Measurements from ENCODE around the gene TSEN34.
A peak's percentile ranks its signal among the peaks of the same experiment; 100 is the strongest.

Gene TSEN34

GRCh38 chr19:54229146-54229545, 38.0 kb downstream of the TSEN34 start:
- H2AK5ac ChIP-seq (ENCODE audit: low read length, severe bottlenecking): no peak overlapping the region
- no peak overlapping the region for H2AFZ ChIP-seq (ENCODE audit: low read depth, low read length)
- H3K27me3 ChIP-seq (ENCODE audit: control insufficient read depth in 1 of 2, insufficient read depth in 1 of 2, low read length in 2 of 2): peaks cover 9 to 32% of the 10 kb centered on the region in 2 experiments
- H3K4me3 ChIP-seq (ENCODE audit: insufficient read depth in 1 of 2, low read depth in 1 of 2, low read length in 2 of 2): no peak overlapping the region
- no peak overlapping the region for H3K23ac ChIP-seq (ENCODE audit: low read length in 2 of 2)
- H2BK12ac ChIP-seq (ENCODE audit: low read length in 2 of 2): no peak overlapping the region
- WGBS: 90% methylated on average over 8 of the region's 8 CpGs
- no peak overlapping the region for H3K4me2 ChIP-seq (ENCODE audit: low read length, poor library complexity, severe bottlenecking)
- no peak overlapping the region for H4K91ac ChIP-seq (ENCODE audit: low read length)
- no peak overlapping the region for H2BK120ac ChIP-seq (ENCODE audit: low read depth, low read length)
- H2BK5ac ChIP-seq (ENCODE audit: low read depth, low read length, poor library complexity, severe bottlenecking): no peak overlapping the region
- H3K18ac ChIP-seq (ENCODE audit: low read depth in 1 of 2, low read length in 2 of 2): no peak overlapping the region
- H3K36me3 ChIP-seq (ENCODE audit: control insufficient read depth in 1 of 2, insufficient read depth in 2 of 2, low read depth in 1 of 2, low read length in 2 of 2): no peaks in the 10 kb centered on the region
- H3K9ac ChIP-seq (ENCODE audit: low read length): no peak overlapping the region
- H3K9me3 ChIP-seq (ENCODE audit: control insufficient read depth, low read length): no peaks in the 10 kb centered on the region
- no peaks in the 10 kb centered on the region for H3K79me1 ChIP-seq (replicated peaks; ENCODE audit: low read length, poor library complexity, severe bottlenecking)
- no peak overlapping the region for H4K8ac ChIP-seq (ENCODE audit: low read length)
- H3K4ac ChIP-seq (ENCODE audit: low read depth in 1 of 2, low read length in 2 of 2): no peak overlapping the region
- H3K27ac ChIP-seq (ENCODE audit: low read length, poor library complexity, severe bottlenecking): no peak overlapping the region
- no peak for DNase-seq
- H3K14ac ChIP-seq (ENCODE audit: low read length in 2 of 2): no peak overlapping the region
- H2BK15ac ChIP-seq (ENCODE audit: low read depth, poor library complexity, severe bottlenecking): no peak overlapping the region
- H3K4me1 ChIP-seq (ENCODE audit: control insufficient read depth, insufficient read depth, low read depth, low read length): no peaks in the 10 kb centered on the region

GRCh38 chr19:54230031-54230430, 38.9 kb downstream of the TSEN34 start:
- no peak overlapping the region for H4K8ac ChIP-seq (ENCODE audit: low read length)
- no peak overlapping the region for H4K91ac ChIP-seq (ENCODE audit: low read length)
- no peak overlapping the region for H3K9ac ChIP-seq (ENCODE audit: low read length)
- peaks cover 11 to 41% of the 10 kb centered on the region in 2 experiments for H3K27me3 ChIP-seq (ENCODE audit: control insufficient read depth in 1 of 2, insufficient read depth in 1 of 2, low read length in 2 of 2)
- H3K79me1 ChIP-seq (replicated peaks; ENCODE audit: low read length, poor library complexity, severe bottlenecking): no peaks in the 10 kb centered on the region
- no peaks in the 10 kb centered on the region for H3K4me1 ChIP-seq (ENCODE audit: control insufficient read depth, insufficient read depth, low read depth, low read length)
- no peak overlapping the region for H2BK12ac ChIP-seq (ENCODE audit: low read length in 2 of 2)
- no peak overlapping the region for H3K27ac ChIP-seq (ENCODE audit: low read length, poor library complexity, severe bottlenecking)
- H3K36me3 ChIP-seq (ENCODE audit: control insufficient read depth in 1 of 2, insufficient read depth in 2 of 2, low read depth in 1 of 2, low read length in 2 of 2): no peaks in the 10 kb centered on the region
- no peak overlapping the region for H2BK5ac ChIP-seq (ENCODE audit: low read depth, low read length, poor library complexity, severe bottlenecking)
- no peak overlapping the region for H2BK15ac ChIP-seq (ENCODE audit: low read depth, poor library complexity, severe bottlenecking)
- no peak overlapping the region for H3K4me3 ChIP-seq (ENCODE audit: insufficient read depth in 1 of 2, low read depth in 1 of 2, low read length in 2 of 2)
- H2AFZ ChIP-seq (ENCODE audit: low read depth, low read length): no peak overlapping the region
- no peak for DNase-seq
- H3K9me3 ChIP-seq (ENCODE audit: control insufficient read depth, low read length): peaks cover 6% of the 10 kb centered on the region
- no peak overlapping the region for H2BK120ac ChIP-seq (ENCODE audit: low read depth, low read length)
- no peak overlapping the region for H3K4ac ChIP-seq (ENCODE audit: low read depth in 1 of 2, low read length in 2 of 2)
- no peak overlapping the region for H3K23ac ChIP-seq (ENCODE audit: low read length in 2 of 2)
- no peak overlapping the region for H3K18ac ChIP-seq (ENCODE audit: low read depth in 1 of 2, low read length in 2 of 2)
- H2AK5ac ChIP-seq (ENCODE audit: low read length, severe bottlenecking): no peak overlapping the region
- no peak overlapping the region for H3K14ac ChIP-seq (ENCODE audit: low read length in 2 of 2)
- 88% methylated on average over 7 of the region's 7 CpGs for WGBS
- H3K4me2 ChIP-seq (ENCODE audit: low read length, poor library complexity, severe bottlenecking): no peak overlapping the region

DNA sequence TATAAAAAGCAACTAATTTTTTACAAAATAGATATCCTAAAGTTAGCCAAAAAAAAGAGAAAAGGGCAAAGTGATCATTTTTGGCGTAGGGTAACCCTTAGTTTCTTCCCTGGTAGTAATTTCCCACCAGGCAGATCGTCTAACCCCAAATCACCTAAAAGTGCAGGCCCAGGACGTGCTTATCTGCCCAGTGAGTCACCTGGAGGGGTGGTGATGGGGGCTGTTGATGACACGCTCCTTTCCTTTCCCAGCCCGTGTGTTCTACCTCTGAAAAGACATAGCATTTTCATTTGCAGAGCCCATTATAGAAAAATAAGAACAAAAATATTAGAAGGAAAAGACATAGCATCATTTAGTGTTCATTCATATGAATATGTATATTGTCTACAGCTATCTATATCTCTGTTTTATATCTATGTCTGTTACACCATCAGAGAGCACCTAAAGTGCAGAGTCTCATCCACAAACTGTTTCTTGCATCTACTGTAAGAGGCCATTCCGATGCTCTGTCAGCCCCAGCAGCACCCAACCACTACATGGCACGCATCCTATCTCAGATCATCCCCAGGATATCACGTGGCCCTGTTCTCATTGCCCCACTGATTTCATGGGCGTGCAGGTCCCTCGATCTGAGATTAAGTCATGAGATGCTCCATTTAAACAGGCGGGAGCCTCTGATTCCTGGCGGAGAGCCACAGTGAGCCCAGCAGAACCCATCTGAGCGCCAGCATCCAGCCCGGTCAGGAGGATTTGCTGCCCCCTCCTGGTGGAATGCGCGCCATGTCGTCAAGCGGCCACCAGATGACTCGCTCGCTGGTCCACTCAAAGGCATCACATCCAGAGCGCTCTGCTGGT, 40.2 kb downstream of the TSEN34 start:
- no peaks in the 10 kb centered on the region for H3K4me1 ChIP-seq (ENCODE audit: control insufficient read depth, insufficient read depth, low read depth, low read length)
- peaks cover 8% of the 10 kb centered on the region for H3K9me3 ChIP-seq (ENCODE audit: control insufficient read depth, low read length)
- H4K8ac ChIP-seq (ENCODE audit: low read length): no peak overlapping the region
- no peak overlapping the region for H3K23ac ChIP-seq (ENCODE audit: low read length in 2 of 2)
- no peaks in the 10 kb centered on the region for H3K79me1 ChIP-seq (replicated peaks; ENCODE audit: low read length, poor library complexity, severe bottlenecking)
- H3K18ac ChIP-seq (ENCODE audit: low read depth in 1 of 2, low read length in 2 of 2): no peak overlapping the region
- H2BK12ac ChIP-seq (ENCODE audit: low read length in 2 of 2): no peak overlapping the region
- H3K4ac ChIP-seq (ENCODE audit: low read depth in 1 of 2, low read length in 2 of 2): no peak overlapping the region
- no peak overlapping the region for H2AK5ac ChIP-seq (ENCODE audit: low read length, severe bottlenecking)
- H2BK5ac ChIP-seq (ENCODE audit: low read depth, low read length, poor library complexity, severe bottlenecking): no peak overlapping the region
- no peak overlapping the region for H3K9ac ChIP-seq (ENCODE audit: low read length)
- H3K27ac ChIP-seq (ENCODE audit: low read length, poor library complexity, severe bottlenecking): no peak overlapping the region
- H2BK120ac ChIP-seq (ENCODE audit: low read depth, low read length): no peak overlapping the region
- peak; percentile 68 for DNase-seq
- H4K91ac ChIP-seq (ENCODE audit: low read length): no peak overlapping the region
- no peak overlapping the region for H3K4me2 ChIP-seq (ENCODE audit: low read length, poor library complexity, severe bottlenecking)
- H2BK15ac ChIP-seq (ENCODE audit: low read depth, poor library complexity, severe bottlenecking): no peak overlapping the region
- H2AFZ ChIP-seq (ENCODE audit: low read depth, low read length): no peak overlapping the region
- no peak overlapping the region for H3K4me3 ChIP-seq (ENCODE audit: insufficient read depth in 1 of 2, low read depth in 1 of 2, low read length in 2 of 2)
- H3K27me3 ChIP-seq (ENCODE audit: control insufficient read depth in 1 of 2, insufficient read depth in 1 of 2, low read length in 2 of 2): peaks cover 11 to 44% of the 10 kb centered on the region in 2 experiments
- no peak overlapping the region for H3K14ac ChIP-seq (ENCODE audit: low read length in 2 of 2)
- H3K36me3 ChIP-seq (ENCODE audit: control insufficient read depth in 1 of 2, insufficient read depth in 2 of 2, low read depth in 1 of 2, low read length in 2 of 2): no peaks in the 10 kb centered on the region
- 26% methylated on average over 19 of the region's 21 CpGs for WGBS

DNA sequence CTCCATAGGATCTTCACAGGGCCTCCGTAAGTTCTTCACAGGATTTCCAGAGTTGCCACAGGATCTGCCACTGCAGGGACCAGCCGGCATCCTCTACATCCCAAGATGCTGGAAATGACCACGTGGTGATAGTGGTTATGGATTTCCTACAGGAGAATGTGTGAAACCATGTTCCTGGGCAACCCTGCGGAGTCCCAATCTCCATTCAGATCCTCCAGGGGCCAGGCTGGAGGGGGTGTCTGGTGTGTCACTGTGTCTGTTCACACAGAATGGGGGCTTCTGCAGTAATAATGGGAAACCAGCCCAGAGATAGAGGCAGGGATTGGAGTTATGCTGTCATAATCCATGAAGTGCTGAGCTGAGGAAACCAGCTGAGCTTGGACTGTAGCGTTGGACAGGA, 42.8 kb downstream of the TSEN34 start:
- 73% methylated on average over 5 of the region's 5 CpGs for WGBS
- H3K36me3 ChIP-seq (ENCODE audit: control insufficient read depth in 1 of 2, insufficient read depth in 2 of 2, low read depth in 1 of 2, low read length in 2 of 2): no peaks in the 10 kb centered on the region
- no peaks in the 10 kb centered on the region for H3K79me1 ChIP-seq (replicated peaks; ENCODE audit: low read length, poor library complexity, severe bottlenecking)
- no peak overlapping the region for H3K14ac ChIP-seq (ENCODE audit: low read length in 2 of 2)
- no peak overlapping the region for H3K4me2 ChIP-seq (ENCODE audit: low read length, poor library complexity, severe bottlenecking)
- H3K27ac ChIP-seq (ENCODE audit: low read length, poor library complexity, severe bottlenecking): no peak overlapping the region
- H3K4ac ChIP-seq (ENCODE audit: low read depth in 1 of 2, low read length in 2 of 2): no peak overlapping the region
- no peak overlapping the region for H3K4me3 ChIP-seq (ENCODE audit: insufficient read depth in 1 of 2, low read depth in 1 of 2, low read length in 2 of 2)
- H4K8ac ChIP-seq (ENCODE audit: low read length): no peak overlapping the region
- no peak overlapping the region for H2BK120ac ChIP-seq (ENCODE audit: low read depth, low read length)
- H2AK5ac ChIP-seq (ENCODE audit: low read length, severe bottlenecking): no peak overlapping the region
- DNase-seq: no peak
- no peak overlapping the region for H2BK5ac ChIP-seq (ENCODE audit: low read depth, low read length, poor library complexity, severe bottlenecking)
- H4K91ac ChIP-seq (ENCODE audit: low read length): no peak overlapping the region
- H2AFZ ChIP-seq (ENCODE audit: low read depth, low read length): no peak overlapping the region
- H3K9ac ChIP-seq (ENCODE audit: low read length): no peak overlapping the region
- no peak overlapping the region for H3K18ac ChIP-seq (ENCODE audit: low read depth in 1 of 2, low read length in 2 of 2)
- H3K9me3 ChIP-seq (ENCODE audit: control insufficient read depth, low read length): peaks cover 8% of the 10 kb centered on the region
- no peak overlapping the region for H2BK15ac ChIP-seq (ENCODE audit: low read depth, poor library complexity, severe bottlenecking)
- H3K4me1 ChIP-seq (ENCODE audit: control insufficient read depth, insufficient read depth, low read depth, low read length): no peaks in the 10 kb centered on the region
- no peak overlapping the region for H3K23ac ChIP-seq (ENCODE audit: low read length in 2 of 2)
- no peak overlapping the region for H2BK12ac ChIP-seq (ENCODE audit: low read length in 2 of 2)
- peaks cover 11 to 49% of the 10 kb centered on the region in 2 experiments for H3K27me3 ChIP-seq (ENCODE audit: control insufficient read depth in 1 of 2, insufficient read depth in 1 of 2, low read length in 2 of 2)

Data from mesenchymal stem cell (in vitro differentiated cells and primary cell).